ENCODE measurements around the gene EPHB1. TPM values are rescaled to one million over a fixed set of nuclear protein-coding genes. Genes with fewer than 3 reads are reported as not detected.

Gene EPHB1
- total RNA-seq, 4 donors from 2014 or later = 0.30 to 5.3 (median 2.6) TPM

DNA sequence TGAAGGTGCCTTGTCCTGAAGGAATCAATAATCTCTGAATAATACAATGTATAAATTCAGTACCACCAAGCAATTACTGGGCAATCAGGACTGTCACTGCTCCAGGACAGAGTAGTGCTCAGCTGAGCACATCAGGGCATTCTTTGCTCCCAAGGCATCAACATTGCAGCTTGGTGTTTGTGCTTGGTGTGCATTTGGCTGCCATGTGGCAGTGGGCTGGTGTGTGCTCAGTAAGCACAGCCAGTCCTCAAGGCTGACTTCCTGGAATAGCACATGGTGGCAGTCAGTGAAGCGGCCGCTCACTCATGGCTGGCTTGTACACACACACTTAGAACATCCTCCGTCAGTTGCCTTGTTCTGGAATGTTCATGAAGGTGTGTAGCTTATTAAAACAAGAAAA lies 217.0 kb downstream of the EPHB1 start:
- WGBS, 2 donors = 87 to 92% methylated on average over 3 of the region's 3 CpGs
- H3K9me3 ChIP-seq = no peaks in the 10 kb centered on the region
- no peak for DNase-seq (ENCODE audit: low spot score in 2 of 2)
- TF ChIP-seq EP300 (IDR thresholded peaks at IDR 0.05) (no peak), POLR2A (IDR thresholded peaks at IDR 0.05) (no peak)
- TF ChIP-seq, protein P1, sequence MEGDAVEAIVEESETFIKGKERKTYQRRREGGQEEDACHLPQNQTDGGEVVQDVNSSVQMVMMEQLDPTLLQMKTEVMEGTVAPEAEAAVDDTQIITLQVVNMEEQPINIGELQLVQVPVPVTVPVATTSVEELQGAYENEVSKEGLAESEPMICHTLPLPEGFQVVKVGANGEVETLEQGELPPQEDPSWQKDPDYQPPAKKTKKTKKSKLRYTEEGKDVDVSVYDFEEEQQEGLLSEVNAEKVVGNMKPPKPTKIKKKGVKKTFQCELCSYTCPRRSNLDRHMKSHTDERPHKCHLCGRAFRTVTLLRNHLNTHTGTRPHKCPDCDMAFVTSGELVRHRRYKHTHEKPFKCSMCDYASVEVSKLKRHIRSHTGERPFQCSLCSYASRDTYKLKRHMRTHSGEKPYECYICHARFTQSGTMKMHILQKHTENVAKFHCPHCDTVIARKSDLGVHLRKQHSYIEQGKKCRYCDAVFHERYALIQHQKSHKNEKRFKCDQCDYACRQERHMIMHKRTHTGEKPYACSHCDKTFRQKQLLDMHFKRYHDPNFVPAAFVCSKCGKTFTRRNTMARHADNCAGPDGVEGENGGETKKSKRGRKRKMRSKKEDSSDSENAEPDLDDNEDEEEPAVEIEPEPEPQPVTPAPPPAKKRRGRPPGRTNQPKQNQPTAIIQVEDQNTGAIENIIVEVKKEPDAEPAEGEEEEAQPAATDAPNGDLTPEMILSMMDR (IDR thresholded peaks at IDR 0.05) = no peak
- no peaks in the 10 kb centered on the region for H3K36me3 ChIP-seq
- H3K27me3 ChIP-seq = no peaks in the 10 kb centered on the region
- no peak overlapping the region for H3K4me3 ChIP-seq
- H3K27ac ChIP-seq = no peak overlapping the region
- no peaks in the 10 kb centered on the region for H3K4me1 ChIP-seq

- Histone ChIP-seq H3K27me3 (no peaks in the 10 kb centered on the region), H3K9me3 (no peaks in the 10 kb centered on the region), H3K36me3 (no peaks in the 10 kb centered on the region), H3K4me3 (no peak overlapping the region), H3K4me1 (no peaks in the 10 kb centered on the region), H3K27ac (no peak overlapping the region)
- TF ChIP-seq POLR2A (IDR thresholded peaks at IDR 0.05) = no peak
- TF ChIP-seq, protein P1 (IDR thresholded peaks at IDR 0.05) = no peak
- no peak for TF ChIP-seq EP300 (IDR thresholded peaks at IDR 0.05)
- 93 to 94% methylated on average over 8 of the region's 8 CpGs for WGBS, 2 donors
- DNase-seq (ENCODE audit: low spot score in 2 of 2) = no peak
Observed at GRCh38 chr3:135013206-135013605, 218.1 kb downstream of the EPHB1 start.

- Histone ChIP-seq H3K36me3 (no peaks in the 10 kb centered on the region), H3K4me1 (no peaks in the 10 kb centered on the region), H3K9me3 (no peaks in the 10 kb centered on the region), H3K4me3 (no peak overlapping the region), H3K27me3 (no peaks in the 10 kb centered on the region), H3K27ac (no peak overlapping the region)
- TF ChIP-seq EP300 (IDR thresholded peaks at IDR 0.05) (no peak), POLR2A (IDR thresholded peaks at IDR 0.05) (no peak)
- TF ChIP-seq, protein P1 (IDR thresholded peaks at IDR 0.05) = no peak
- no peak for DNase-seq (ENCODE audit: low spot score in 2 of 2)
- WGBS, 2 donors = 0% methylated on average over 1 of the region's 1 CpG; no CpG with 5 or more reads in 1 of the 2 donors
Observed at GRCh38 chr3:135014566-135014965, 219.5 kb downstream of the EPHB1 start.

DNA sequence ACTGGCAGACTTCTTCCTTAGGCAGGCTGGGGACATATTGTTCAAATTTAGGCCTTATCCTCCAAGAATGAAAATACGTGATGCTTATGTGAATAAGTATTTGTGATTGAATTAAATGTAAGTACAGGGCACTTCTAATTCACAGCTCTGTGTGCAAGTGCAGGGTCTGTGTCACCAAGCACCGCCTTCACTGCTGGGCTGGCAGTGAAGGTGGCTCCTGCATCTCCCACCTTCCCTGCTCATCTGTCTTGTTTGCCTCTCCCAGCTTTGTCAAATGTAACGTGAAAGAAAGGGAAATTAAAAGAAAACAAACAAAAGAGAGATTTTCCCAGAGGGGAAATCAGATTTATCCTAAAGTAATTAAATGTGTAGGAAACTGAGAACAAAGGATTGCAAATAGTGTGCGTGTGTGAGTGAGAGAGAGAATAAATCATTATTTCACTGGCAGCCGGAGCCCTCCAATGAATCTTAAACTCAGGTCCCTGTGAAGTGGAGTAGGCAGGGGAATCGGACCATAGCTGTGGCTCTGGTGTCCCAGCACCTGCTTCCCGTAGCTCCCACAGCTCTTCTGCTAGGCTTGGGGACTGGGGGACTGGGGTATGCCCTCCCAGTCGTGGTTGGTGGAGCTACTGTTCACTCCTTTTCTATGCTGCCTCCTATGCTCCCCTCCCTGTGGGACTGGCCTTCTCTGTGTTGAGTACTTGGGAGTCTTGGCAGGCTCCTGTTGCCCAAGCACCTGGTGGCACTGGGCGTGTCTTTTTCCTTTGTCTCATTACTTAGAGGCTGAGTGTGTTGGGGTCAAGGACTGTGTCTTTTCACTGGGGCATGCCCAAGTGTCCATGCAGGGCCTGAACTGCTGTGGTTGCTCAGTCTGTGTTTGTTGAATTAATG lies 222.2 kb downstream of the EPHB1 start:
- no peak overlapping the region for H3K4me3 ChIP-seq
- no peak for DNase-seq (ENCODE audit: low spot score in 2 of 2)
- no peaks in the 10 kb centered on the region for H3K27me3 ChIP-seq
- no peaks in the 10 kb centered on the region for H3K4me1 ChIP-seq
- 65 to 69% methylated on average over 9 of the region's 9 CpGs for WGBS, 2 donors
- TF ChIP-seq EP300 (IDR thresholded peaks at IDR 0.05) (no peak), POLR2A (IDR thresholded peaks at IDR 0.05) (no peak)
- TF ChIP-seq, protein P1 (IDR thresholded peaks at IDR 0.05) = no peak
- H3K27ac ChIP-seq = no peak overlapping the region
- H3K36me3 ChIP-seq = no peaks in the 10 kb centered on the region
- H3K9me3 ChIP-seq = no peaks in the 10 kb centered on the region

DNA sequence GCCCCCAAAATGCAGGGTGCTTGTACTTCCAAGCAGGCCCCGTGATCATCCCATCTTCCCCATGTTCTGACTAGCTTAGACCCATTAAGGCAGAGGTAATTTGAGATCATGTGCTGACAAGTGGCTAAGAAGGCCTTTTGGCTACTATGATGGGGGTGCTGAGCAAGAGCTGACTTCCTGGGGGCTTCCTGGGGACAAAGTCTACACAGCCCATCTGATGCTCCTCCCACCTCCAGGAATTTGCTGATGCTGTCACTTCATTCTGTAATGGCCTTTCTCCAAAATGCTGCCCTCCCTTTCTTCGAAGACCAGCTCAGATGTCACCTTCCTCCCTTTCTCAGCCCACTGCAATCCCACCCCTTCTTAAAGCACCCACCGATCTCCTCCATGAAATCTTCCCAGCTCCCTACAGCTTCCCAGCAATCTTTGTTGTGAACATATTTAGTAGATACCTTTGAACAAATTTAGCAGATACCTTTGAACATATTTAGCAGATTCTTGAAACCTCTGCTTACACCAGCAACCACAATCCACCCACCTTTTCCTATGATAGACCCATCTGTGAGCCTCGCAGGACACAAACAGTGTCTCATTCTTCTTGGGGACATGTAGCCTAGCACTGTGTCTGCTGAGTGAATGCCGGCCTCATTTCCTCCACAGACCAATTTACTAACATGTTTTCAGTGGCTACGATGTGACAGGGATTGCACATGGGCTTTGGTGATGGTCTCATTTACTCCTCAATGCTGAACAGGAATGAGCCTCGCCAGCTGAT lies 223.3 kb downstream of the EPHB1 start:
- Histone ChIP-seq H3K4me1 (no peaks in the 10 kb centered on the region), H3K27ac (no peak overlapping the region), H3K9me3 (no peaks in the 10 kb centered on the region), H3K27me3 (no peaks in the 10 kb centered on the region), H3K36me3 (no peaks in the 10 kb centered on the region), H3K4me3 (no peak overlapping the region)
- 68 to 73% methylated on average over 7 of the region's 7 CpGs for WGBS, 2 donors
- TF ChIP-seq, protein P1 (IDR thresholded peaks at IDR 0.05) = no peak
- no peak for TF ChIP-seq EP300 (IDR thresholded peaks at IDR 0.05)
- no peak for TF ChIP-seq POLR2A (IDR thresholded peaks at IDR 0.05)
- DNase-seq (ENCODE audit: low spot score in 2 of 2) = no peak
